ENCODE results near the gene EVA1C. TPM values are rescaled to one million over a fixed set of nuclear protein-coding genes. Genes with fewer than 3 reads are reported as not detected.
"Not testable (repeated sequence)": the region's sequence is repeated elsewhere in the genome, so short reads cannot be mapped to it uniquely, and the experiment has no call there.

Gene EVA1C
- total RNA-seq, 4 donors from 2014 or later: 22.4 to 35.1 (median 30.3) TPM

- Histone ChIP-seq H3K27ac (no peak overlapping the region), H3K36me3 (no peaks in the 10 kb centered on the region), H3K4me3 (no peak overlapping the region), H3K27me3 (no peaks in the 10 kb centered on the region), H3K9me3 (no peaks in the 10 kb centered on the region), H3K4me1 (no peaks in the 10 kb centered on the region)
- DNase-seq: no peak
- TF ChIP-seq CTCF (IDR thresholded peaks at IDR 0.05) (no peak), POLR2A (IDR thresholded peaks at IDR 0.05) (no peak)
Observed at GRCh38 chr21:32447224-32447623, 34.7 kb downstream of the EVA1C start.

- TF ChIP-seq POLR2A (IDR thresholded peaks at IDR 0.05): no peak
- no peak for TF ChIP-seq CTCF (IDR thresholded peaks at IDR 0.05)
- Histone ChIP-seq H3K27me3 (no peaks in the 10 kb centered on the region), H3K4me3 (no peak overlapping the region), H3K4me1 (no peaks in the 10 kb centered on the region), H3K9me3 (no peaks in the 10 kb centered on the region), H3K27ac (no peak overlapping the region), H3K36me3 (no peaks in the 10 kb centered on the region)
- no peak for DNase-seq
Observed at GRCh38 chr21:32448803-32449594, 36.5 kb downstream of the EVA1C start.

- DNase-seq, H3K27me3 ChIP-seq, H3K4me1 ChIP-seq, H3K4me3 ChIP-seq, H3K9me3 ChIP-seq, H3K36me3 ChIP-seq: not testable (repeated sequence)
- H3K27ac ChIP-seq: peak overlapping the region in 2 of 4 donors; percentile 25 to 45
Observed at GRCh38 chr21:32450881-32451701, 38.6 kb downstream of the EVA1C start.

- H3K27ac ChIP-seq, H3K36me3 ChIP-seq, H3K27me3 ChIP-seq, H3K4me3 ChIP-seq, H3K4me1 ChIP-seq, H3K9me3 ChIP-seq, DNase-seq: not testable (repeated sequence)
Observed at GRCh38 chr21:32452191-32452590, 39.7 kb downstream of the EVA1C start.

GRCh38 chr21:32452641-32453040 is 40.1 kb downstream of the EVA1C start:
- Histone ChIP-seq H3K36me3 (no peaks in the 10 kb centered on the region), H3K27ac (no peak overlapping the region), H3K4me3 (no peak overlapping the region), H3K9me3 (no peaks in the 10 kb centered on the region), H3K4me1 (peaks cover 0 to 10% (median under 1%) of the 10 kb centered on the region in 4 donors), H3K27me3 (no peaks in the 10 kb centered on the region)
- TF ChIP-seq CTCF (IDR thresholded peaks at IDR 0.05): no peak
- no peak for TF ChIP-seq POLR2A (IDR thresholded peaks at IDR 0.05)
- DNase-seq: no peak

GRCh38 chr21:32455548-32455947 is 43.0 kb downstream of the EVA1C start:
- TF ChIP-seq POLR2A (IDR thresholded peaks at IDR 0.05): no peak
- TF ChIP-seq CTCF (IDR thresholded peaks at IDR 0.05): no peak
- Histone ChIP-seq H3K27ac (peak overlapping the region in 1 of 4 donors; percentile 66), H3K36me3 (peaks cover 0 to 4% (median 0%) of the 10 kb centered on the region in 3 donors), H3K9me3 (no peaks in the 10 kb centered on the region), H3K27me3 (no peaks in the 10 kb centered on the region), H3K4me1 (peaks cover 0 to 15% (median 2%) of the 10 kb centered on the region in 4 donors), H3K4me3 (no peak overlapping the region)
- DNase-seq: no peak
